ENCODE measurements around the gene NAPEPLD. TPM values are rescaled to one million over a fixed set of nuclear protein-coding genes. Genes with fewer than 3 reads are reported as not detected.

The NAPEPLD gene
- total RNA-seq, 1 donor from 2014 or later = 7.6 TPM

- Mint-ChIP-seq H3K4me1 (ENCODE audit: low read depth, unreplicated experiment) (peaks cover 3% of the 10 kb centered on the region), H3K27me3 (ENCODE audit: low read depth, unreplicated experiment) (no peaks in the 10 kb centered on the region)
Measured at GRCh38 chr7:103123529-103123928, 25.4 kb downstream of the NAPEPLD start.

GRCh38 chr7:103121641-103122040 is 27.3 kb downstream of the NAPEPLD start:
- H3K4me2 ChIP-seq (ENCODE audit: low read length) = no peak overlapping the region
- no peaks in the 10 kb centered on the region for H3K36me3 ChIP-seq (ENCODE audit: insufficient read depth, low read length)
- Mint-ChIP-seq H3K4me3 (ENCODE audit: unreplicated experiment) (no peak overlapping the region), H3K9me3 (ENCODE audit: unreplicated experiment) (no peaks in the 10 kb centered on the region), H3K36me3 (ENCODE audit: low read depth, unreplicated experiment) (peaks cover 6% of the 10 kb centered on the region), H3K27me3 (ENCODE audit: low read depth, unreplicated experiment) (no peaks in the 10 kb centered on the region), H3K27ac (ENCODE audit: unreplicated experiment) (no peak overlapping the region), H3K4me1 (ENCODE audit: low read depth, unreplicated experiment) (peaks cover 3% of the 10 kb centered on the region)
- peaks cover 8% of the 10 kb centered on the region for H3K79me2 ChIP-seq (ENCODE audit: insufficient read depth, low read length)
- DNase-seq (ENCODE audit: low read depth) (no peak), FAIRE-seq (no peak)
- H2AFZ ChIP-seq (ENCODE audit: low read depth, low read length) = no peak overlapping the region
- H3K9ac ChIP-seq (ENCODE audit: low read length) = no peak overlapping the region
- H3K27ac ChIP-seq (ENCODE audit: low read depth, low read length) = no peak overlapping the region
- no peak overlapping the region for H3K4me3 ChIP-seq (ENCODE audit: insufficient read depth, low read depth, low read length)
- no peaks in the 10 kb centered on the region for H3K9me3 ChIP-seq (ENCODE audit: insufficient read depth, low read depth, low read length)
- H3K27me3 ChIP-seq (ENCODE audit: insufficient read depth, low read length) = no peaks in the 10 kb centered on the region
- H4K20me1 ChIP-seq (ENCODE audit: insufficient read depth, low read length) = no peaks in the 10 kb centered on the region
- TF ChIP-seq CTCF (IDR thresholded peaks at IDR 0.05; ENCODE audit: insufficient read depth, low read depth, low read length) (no peak), EZH2 (IDR thresholded peaks at IDR 0.05; ENCODE audit: insufficient read depth, low read length) (no peak)
- no peaks in the 10 kb centered on the region for H3K4me1 ChIP-seq (ENCODE audit: insufficient read depth, low read length)

More at GRCh38 chr7:103123529-103123928, 25.4 kb downstream of the NAPEPLD start:
- Histone ChIP-seq H3K27ac (ENCODE audit: low read depth, low read length) (no peak overlapping the region), H3K27me3 (ENCODE audit: insufficient read depth, low read length) (no peaks in the 10 kb centered on the region), H3K4me2 (ENCODE audit: low read length) (no peak overlapping the region), H3K9ac (ENCODE audit: low read length) (no peak overlapping the region), H3K36me3 (ENCODE audit: insufficient read depth, low read length) (peaks cover 8% of the 10 kb centered on the region), H3K9me3 (ENCODE audit: insufficient read depth, low read depth, low read length) (no peaks in the 10 kb centered on the region), H3K4me1 (ENCODE audit: insufficient read depth, low read length) (no peaks in the 10 kb centered on the region), H3K79me2 (ENCODE audit: insufficient read depth, low read length) (peaks cover 8% of the 10 kb centered on the region), H2AFZ (ENCODE audit: low read depth, low read length) (no peak overlapping the region), H4K20me1 (ENCODE audit: insufficient read depth, low read length) (no peaks in the 10 kb centered on the region), H3K4me3 (ENCODE audit: insufficient read depth, low read depth, low read length) (no peak overlapping the region)
- DNase-seq (ENCODE audit: low read depth) (no peak), FAIRE-seq (no peak)
- H3K36me3 Mint-ChIP-seq (ENCODE audit: low read depth, unreplicated experiment) = peaks cover 3% of the 10 kb centered on the region
- H3K4me3 Mint-ChIP-seq (ENCODE audit: unreplicated experiment) = no peak overlapping the region
- H3K9me3 Mint-ChIP-seq (ENCODE audit: unreplicated experiment) = no peaks in the 10 kb centered on the region
- H3K27ac Mint-ChIP-seq (ENCODE audit: unreplicated experiment) = no peak overlapping the region
- TF ChIP-seq EZH2 (IDR thresholded peaks at IDR 0.05; ENCODE audit: insufficient read depth, low read length) = no peak
- TF ChIP-seq CTCF (IDR thresholded peaks at IDR 0.05; ENCODE audit: insufficient read depth, low read depth, low read length) = no peak

GRCh38 chr7:103120362-103120761 is 28.5 kb downstream of the NAPEPLD start:
- no peak overlapping the region for H3K9ac ChIP-seq (ENCODE audit: low read length)
- TF ChIP-seq EZH2 (IDR thresholded peaks at IDR 0.05; ENCODE audit: insufficient read depth, low read length) = no peak
- no peaks in the 10 kb centered on the region for H3K9me3 Mint-ChIP-seq (ENCODE audit: unreplicated experiment)
- H3K4me2 ChIP-seq (ENCODE audit: low read length) = no peak overlapping the region
- no peaks in the 10 kb centered on the region for H3K36me3 ChIP-seq (ENCODE audit: insufficient read depth, low read length)
- no peaks in the 10 kb centered on the region for H3K4me1 ChIP-seq (ENCODE audit: insufficient read depth, low read length)
- no peaks in the 10 kb centered on the region for H4K20me1 ChIP-seq (ENCODE audit: insufficient read depth, low read length)
- H2AFZ ChIP-seq (ENCODE audit: low read depth, low read length) = no peak overlapping the region
- no peak overlapping the region for H3K27ac Mint-ChIP-seq (ENCODE audit: unreplicated experiment)
- FAIRE-seq = no peak
- H3K27ac ChIP-seq (ENCODE audit: low read depth, low read length) = no peak overlapping the region
- peaks cover 8% of the 10 kb centered on the region for H3K79me2 ChIP-seq (ENCODE audit: insufficient read depth, low read length)
- no peak overlapping the region for H3K4me3 ChIP-seq (ENCODE audit: insufficient read depth, low read depth, low read length)
- no peaks in the 10 kb centered on the region for H3K27me3 Mint-ChIP-seq (ENCODE audit: low read depth, unreplicated experiment)
- no peaks in the 10 kb centered on the region for H3K9me3 ChIP-seq (ENCODE audit: insufficient read depth, low read depth, low read length)
- H3K27me3 ChIP-seq (ENCODE audit: insufficient read depth, low read length) = no peaks in the 10 kb centered on the region
- peak; percentile 30 for DNase-seq (ENCODE audit: low read depth)
- H3K36me3 Mint-ChIP-seq (ENCODE audit: low read depth, unreplicated experiment) = peaks cover 6% of the 10 kb centered on the region
- no peak overlapping the region for H3K4me3 Mint-ChIP-seq (ENCODE audit: unreplicated experiment)
- peaks cover 3% of the 10 kb centered on the region for H3K4me1 Mint-ChIP-seq (ENCODE audit: low read depth, unreplicated experiment)

Data from astrocyte (in vitro differentiated cells and primary cell).